ENCODE data around the gene CPD. TPM values are rescaled to one million over a fixed set of nuclear protein-coding genes. Genes with fewer than 3 reads are reported as not detected.
"Not testable (repeated sequence)": the region's sequence is repeated elsewhere in the genome, so short reads cannot be mapped to it uniquely, and the experiment has no call there.

Gene CPD
- total RNA-seq, 1 donor from 2014 or later = 124 TPM

DNA sequence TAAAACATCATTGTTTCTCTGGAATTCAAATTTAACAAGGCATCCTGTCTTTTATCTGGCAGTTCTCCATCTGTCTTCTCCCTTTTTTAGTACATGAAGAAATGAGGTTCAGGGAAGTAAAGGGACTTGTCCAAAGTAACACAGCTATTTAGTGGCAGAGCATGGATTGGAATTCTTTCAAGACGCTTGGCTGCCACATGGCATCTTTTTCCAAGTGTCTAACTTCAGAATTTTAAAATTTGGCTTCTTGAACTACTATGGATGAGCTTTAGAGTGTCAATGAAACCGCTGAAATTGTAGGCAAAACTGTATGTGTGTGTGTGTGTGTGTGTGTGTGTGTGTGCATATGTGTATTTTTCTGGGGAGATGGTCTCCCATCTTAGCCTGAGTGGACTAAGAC is 39.6 kb upstream of the CPD start:
- no peak overlapping the region for H3K4me3 ChIP-seq (ENCODE audit: low read depth, low read length)
- no peak for DNase-seq (ENCODE audit: low read depth)
- TF ChIP-seq, protein P1, sequence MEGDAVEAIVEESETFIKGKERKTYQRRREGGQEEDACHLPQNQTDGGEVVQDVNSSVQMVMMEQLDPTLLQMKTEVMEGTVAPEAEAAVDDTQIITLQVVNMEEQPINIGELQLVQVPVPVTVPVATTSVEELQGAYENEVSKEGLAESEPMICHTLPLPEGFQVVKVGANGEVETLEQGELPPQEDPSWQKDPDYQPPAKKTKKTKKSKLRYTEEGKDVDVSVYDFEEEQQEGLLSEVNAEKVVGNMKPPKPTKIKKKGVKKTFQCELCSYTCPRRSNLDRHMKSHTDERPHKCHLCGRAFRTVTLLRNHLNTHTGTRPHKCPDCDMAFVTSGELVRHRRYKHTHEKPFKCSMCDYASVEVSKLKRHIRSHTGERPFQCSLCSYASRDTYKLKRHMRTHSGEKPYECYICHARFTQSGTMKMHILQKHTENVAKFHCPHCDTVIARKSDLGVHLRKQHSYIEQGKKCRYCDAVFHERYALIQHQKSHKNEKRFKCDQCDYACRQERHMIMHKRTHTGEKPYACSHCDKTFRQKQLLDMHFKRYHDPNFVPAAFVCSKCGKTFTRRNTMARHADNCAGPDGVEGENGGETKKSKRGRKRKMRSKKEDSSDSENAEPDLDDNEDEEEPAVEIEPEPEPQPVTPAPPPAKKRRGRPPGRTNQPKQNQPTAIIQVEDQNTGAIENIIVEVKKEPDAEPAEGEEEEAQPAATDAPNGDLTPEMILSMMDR (conservative IDR thresholded peaks at IDR 0.05; ENCODE audit: low read depth, low read length) = no peak

DNA sequence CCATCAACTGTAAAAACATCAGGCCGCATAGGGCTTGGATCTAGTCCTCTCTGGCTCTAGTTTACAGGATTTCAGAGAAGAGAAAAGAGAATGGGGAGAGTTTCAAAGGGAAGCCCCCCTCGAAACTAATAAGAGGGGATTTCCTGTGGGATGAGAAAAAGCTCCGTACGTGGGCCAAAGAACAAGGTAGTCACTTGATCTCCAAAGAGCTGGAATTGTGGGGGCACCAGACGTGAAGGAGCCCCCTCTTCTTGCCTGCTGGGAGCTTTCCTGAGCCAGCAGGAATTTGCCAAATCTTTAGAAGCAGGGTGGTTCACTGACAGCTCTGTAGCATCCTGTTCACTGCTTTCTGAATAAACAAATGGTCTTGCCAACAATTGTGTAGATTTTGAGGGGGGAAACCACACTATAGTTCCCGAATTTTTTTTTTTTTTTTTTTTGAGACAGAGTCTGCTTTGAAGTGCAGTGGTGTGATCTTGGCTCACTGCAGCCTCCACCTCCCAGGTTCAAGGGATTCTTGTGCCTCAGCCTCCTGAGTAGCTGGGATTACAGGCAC is 37.8 kb upstream of the CPD start:
- no peak overlapping the region for H3K4me3 ChIP-seq (ENCODE audit: low read depth, low read length)
- TF ChIP-seq, protein P1 (conservative IDR thresholded peaks at IDR 0.05; ENCODE audit: low read depth, low read length) = no peak
- DNase-seq (ENCODE audit: low read depth) = no peak

DNA sequence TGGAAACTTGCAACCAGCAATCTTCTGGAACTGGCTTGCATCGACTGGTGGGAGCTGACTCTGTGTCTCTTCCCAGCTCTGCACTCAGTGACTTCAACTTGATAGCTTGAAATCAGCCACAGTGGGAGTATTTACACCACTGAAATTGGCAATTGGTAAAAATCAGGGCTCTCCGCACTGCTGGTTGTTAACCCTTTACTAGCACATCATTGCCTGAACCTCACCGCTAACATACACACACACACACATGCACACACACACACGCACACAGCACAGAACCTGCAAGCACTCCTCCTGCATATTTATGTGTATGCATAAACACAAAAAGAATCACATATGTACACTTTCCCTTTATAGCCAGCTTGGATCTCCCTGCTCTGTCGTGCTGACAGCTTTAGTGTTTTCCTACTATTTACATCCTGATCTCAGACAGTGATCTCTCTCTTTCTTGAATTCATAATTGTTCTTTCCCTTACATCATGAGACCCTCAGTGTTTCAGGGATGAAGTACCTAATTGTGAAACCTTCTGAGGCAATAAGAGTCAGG is 37.0 kb upstream of the CPD start:
- H3K4me3 ChIP-seq (ENCODE audit: low read depth, low read length) = no peak overlapping the region
- DNase-seq (ENCODE audit: low read depth) = no peak
- TF ChIP-seq, protein P1 (conservative IDR thresholded peaks at IDR 0.05; ENCODE audit: low read depth, low read length) = no peak

DNA sequence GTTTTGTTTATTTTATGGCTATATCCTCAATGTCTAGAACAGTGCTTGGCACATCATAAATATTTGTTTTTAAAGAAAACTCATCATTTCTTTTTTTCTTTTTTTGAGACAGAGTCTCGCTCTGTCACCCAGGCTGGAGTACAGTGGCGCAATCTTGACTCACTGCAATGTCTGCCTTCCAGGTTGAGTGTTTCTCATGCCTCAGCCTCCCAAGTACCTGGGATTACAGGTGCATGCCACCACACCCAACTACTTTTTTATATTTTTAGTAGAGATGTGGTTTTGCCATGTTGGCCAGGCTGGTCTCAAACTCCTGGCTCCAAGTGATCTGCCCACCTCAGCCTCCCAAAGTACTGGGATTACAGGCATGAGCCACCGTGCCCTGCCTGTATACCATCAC is 35.5 kb upstream of the CPD start:
- DNase-seq (ENCODE audit: low read depth) = not testable (repeated sequence)

DNA sequence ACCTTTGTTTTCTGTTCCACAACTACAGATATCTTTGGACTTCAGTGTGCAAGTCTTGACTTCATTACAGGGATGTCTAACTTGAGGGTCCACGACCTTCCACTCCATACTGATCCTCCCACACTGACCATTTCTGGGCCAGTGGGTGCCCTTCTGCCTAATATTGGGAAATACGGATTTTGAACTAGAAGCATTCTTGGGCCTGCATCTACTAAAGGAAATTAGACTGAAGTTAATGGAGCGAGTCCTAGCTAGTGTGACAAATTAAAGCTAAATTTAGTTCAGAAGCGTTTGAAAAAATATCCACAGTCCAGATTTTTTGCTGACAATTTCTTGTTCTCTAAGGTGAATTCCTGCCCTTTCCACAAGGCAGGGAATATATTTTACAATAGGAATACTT is 34.9 kb upstream of the CPD start:
- no peak for DNase-seq (ENCODE audit: low read depth)
- TF ChIP-seq, protein P1 (conservative IDR thresholded peaks at IDR 0.05; ENCODE audit: low read depth, low read length) = no peak
- no peak overlapping the region for H3K4me3 ChIP-seq (ENCODE audit: low read depth, low read length)

More for the DNA sequence above, 35.5 kb upstream of the CPD start:
- not testable (repeated sequence) for H3K4me3 ChIP-seq (ENCODE audit: low read depth, low read length)

DNA sequence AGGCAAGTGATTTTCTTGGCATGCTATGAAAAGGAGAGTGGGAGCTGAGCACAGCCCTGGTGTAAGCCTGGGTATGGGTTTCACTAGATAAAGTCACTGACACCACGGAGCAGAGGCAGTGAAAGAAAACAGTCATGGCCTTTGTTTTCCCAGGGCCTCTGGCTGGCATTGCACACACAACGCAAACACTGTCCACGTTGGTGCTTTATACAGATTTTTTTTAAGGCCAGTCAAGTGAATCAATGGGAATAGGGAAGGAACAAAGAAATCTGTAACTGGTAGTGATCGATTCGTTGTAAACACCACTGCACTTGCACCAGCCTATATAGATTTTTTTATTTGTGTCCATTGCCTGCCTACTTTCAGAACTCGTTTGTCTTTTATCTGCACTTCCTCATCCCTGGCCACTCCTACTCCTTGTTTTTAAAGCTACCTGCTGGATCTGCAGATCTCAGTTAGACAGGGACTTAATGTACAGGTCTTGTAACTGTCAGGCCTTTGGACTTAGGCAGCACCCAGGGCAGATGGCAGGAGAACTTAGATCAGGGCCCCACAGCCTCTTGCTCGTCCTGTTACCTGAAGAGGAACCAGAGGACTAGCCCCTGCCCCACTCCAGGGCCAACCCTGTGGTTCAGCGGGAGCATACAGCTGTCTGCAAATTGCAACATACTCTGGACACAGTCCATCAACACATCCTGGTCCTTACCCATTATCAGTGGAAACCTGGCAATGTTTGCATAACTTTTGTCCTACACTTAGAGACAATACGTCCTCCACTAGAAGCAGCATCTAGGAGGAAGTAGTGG is 34.2 kb upstream of the CPD start:
- peak overlapping the region; percentile 5 for H3K4me3 ChIP-seq (ENCODE audit: low read depth, low read length)
- peak; percentile 82 for DNase-seq (ENCODE audit: low read depth)
- TF ChIP-seq, protein P1 (conservative IDR thresholded peaks at IDR 0.05; ENCODE audit: low read depth, low read length) = no peak

DNA sequence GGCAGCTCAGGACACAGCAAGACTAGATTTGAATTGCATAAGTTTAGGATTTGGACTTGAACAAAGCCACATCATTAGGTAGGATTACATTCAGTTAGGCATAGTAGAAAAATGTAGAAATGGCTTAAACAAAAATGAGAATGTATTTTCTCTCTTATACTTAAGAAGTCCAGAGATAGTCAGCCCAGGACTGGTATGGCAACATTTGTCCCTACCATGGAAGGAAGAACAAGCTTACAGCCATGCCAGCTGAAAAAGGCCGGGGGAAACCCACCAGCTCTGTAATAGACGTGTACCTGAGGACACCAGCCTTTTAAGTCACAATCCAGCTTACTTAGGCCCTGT is 33.7 kb upstream of the CPD start:
- TF ChIP-seq, protein P1 (conservative IDR thresholded peaks at IDR 0.05; ENCODE audit: low read depth, low read length) = no peak
- H3K4me3 ChIP-seq (ENCODE audit: low read depth, low read length) = no peak overlapping the region
- no peak for DNase-seq (ENCODE audit: low read depth)

Measured in epithelial cell of proximal tubule (primary cell).